Measurements from ENCODE around the gene C3.

- TF ChIP-seq CTCF (IDR thresholded peaks at IDR 0.05; ENCODE audit: poor library complexity) (no peak), EZH2 (IDR thresholded peaks at IDR 0.05; ENCODE audit: borderline replicate concordance) (no peak)
Observed at GRCh38 chr19:6717441-6717971, 2.9 kb downstream of the C3 start.

All from hepatocyte (in vitro differentiated cells).